Hepatocyte (in vitro differentiated cells): ENCODE measurements around the gene TANGO2.

Source experiments
- CTCF ChIP-seq: fragments of 200-600 bp; sonication (generic); IDR thresholded peaks from 2 replicates; pipeline ENCODE4 v1.5.1; 2016; ENCODE audit warnings: antibody characterized with exemption, mild to moderate bottlenecking; ENCODE audit not compliant: poor library complexity
- EZH2 ChIP-seq: fragments of 200-600 bp; sonication (generic); IDR thresholded peaks from 2 replicates; pipeline ENCODE4 v1.6.1; 2016; ENCODE audit warnings: antibody characterized with exemption, mild to moderate bottlenecking, borderline replicate concordance

GRCh38 chr22:20111045-20111688, 90.3 kb downstream of the TANGO2 start:
- TF ChIP-seq EZH2: no peak
- peak; percentile 25 for TF ChIP-seq CTCF
